Iris pigment epithelial cell (primary cell): Measurements from ENCODE around the gene METAP2.
A peak's percentile ranks its signal among the peaks of the same experiment; 100 is the strongest.

Experiments
- DNase-seq: peaks from one replicate; pipeline ENCODE4 v3.0.0-alpha.2; 2011; ENCODE audit warnings: low read depth

METAP2 gene

DNA sequence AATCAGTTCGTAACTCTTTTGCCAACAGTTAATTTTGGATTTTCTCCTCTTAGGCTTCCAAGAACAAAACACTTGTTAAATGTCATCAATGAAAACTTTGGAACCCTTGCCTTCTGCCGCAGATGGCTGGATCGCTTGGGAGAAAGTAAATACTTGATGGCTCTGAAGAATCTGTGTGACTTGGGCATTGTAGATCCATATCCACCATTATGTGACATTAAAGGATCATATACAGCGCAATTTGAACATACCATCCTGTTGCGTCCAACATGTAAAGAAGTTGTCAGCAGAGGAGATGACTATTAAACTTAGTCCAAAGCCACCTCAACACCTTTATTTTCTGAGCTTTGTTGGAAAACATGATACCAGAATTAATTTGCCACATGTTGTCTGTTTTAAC is 39.6 kb downstream of the METAP2 start:
- no peak for DNase-seq

- no peak for DNase-seq
These were observed 41.2 kb downstream of the METAP2 start for GRCh38 chr12:95515197-95515596.

- peak; percentile 27 for DNase-seq
These were observed 42.8 kb downstream of the METAP2 start for GRCh38 chr12:95516757-95517156.

DNA sequence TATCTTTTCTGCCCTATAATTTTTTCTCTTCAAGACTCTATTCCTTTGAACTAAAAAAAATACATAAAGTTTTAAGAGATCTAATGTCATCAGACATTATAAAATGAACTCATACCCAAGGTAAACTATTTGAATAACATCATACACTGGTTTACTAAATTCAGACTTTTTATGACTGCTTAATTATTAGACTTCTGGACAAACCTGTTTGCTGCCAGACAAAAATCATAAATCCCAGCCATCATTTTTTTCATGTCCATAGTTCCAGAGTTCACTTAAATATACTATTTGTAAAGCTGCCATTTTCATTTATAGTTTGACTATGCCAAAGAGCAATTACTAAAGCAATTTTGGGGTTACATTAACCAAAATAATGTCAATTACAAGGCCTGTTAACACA is 43.3 kb downstream of the METAP2 start:
- DNase-seq = no peak

GRCh38 chr12:95518944-95519343 is 45.0 kb downstream of the METAP2 start:
- DNase-seq = no peak

GRCh38 chr12:95520816-95521215 is 46.9 kb downstream of the METAP2 start:
- DNase-seq = no peak

- no peak for DNase-seq
These were observed 48.7 kb downstream of the METAP2 start for GRCh38 chr12:95522692-95523091.

DNA sequence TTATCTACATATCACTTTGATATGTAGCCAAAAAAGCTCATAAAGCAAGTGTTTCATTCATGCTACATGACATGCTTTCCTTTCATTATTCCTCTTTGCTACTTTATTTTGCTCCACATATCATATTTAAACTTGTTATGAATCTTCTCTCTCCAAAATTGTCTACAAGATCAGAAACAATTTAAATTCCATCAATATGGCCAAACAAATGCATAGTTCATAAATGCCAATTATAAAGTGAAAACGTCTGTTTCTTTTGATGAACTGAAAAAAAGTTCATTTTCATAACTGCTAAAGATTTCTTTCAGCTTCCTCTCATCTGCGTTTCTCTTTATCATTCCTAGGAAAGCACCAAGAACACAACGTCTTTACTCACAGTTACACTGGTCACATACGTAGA is 54.5 kb downstream of the METAP2 start:
- no peak for DNase-seq

GRCh38 chr12:95529693-95530225 is 55.8 kb downstream of the METAP2 start:
- peak; percentile 32 for DNase-seq

GRCh38 chr12:95532851-95533250 is 58.9 kb downstream of the METAP2 start:
- peak; percentile 67 for DNase-seq

DNA sequence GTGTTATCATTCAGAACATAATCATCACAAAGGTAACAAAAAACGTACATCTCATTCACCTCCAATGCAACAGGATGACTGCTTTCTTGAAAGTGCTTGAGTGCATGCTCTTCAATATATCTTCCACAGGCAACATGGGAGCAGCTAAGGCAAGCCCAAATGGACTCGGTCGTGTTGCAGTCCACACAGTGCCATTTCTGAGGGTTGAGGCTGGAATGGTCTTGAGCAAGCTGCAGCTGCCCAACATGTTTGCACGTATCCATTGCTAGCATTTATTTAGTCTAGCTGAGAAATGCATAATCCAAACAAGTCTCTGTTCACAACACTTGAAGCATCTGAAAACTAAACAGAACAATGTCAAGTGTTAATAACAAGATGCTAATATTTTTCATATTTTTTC is 60.0 kb downstream of the METAP2 start:
- peak; percentile 9 for DNase-seq

DNA sequence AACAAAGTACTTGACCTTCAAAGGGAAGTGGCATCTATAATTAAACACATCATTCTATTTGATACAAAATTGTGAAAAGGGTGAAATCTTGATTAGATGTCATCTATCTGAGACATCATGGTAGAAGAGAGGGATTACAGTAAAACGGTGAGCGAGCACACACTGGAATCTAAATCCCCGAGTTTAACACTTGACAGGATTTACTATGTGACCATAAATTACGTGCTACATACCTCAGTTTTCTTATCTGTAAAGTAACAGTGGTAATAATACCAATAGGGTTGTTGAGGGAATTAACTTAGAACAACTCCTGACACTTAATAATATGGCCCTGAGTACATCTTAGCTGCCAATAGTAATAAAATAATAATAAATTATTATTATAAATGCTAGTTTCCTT is 64.1 kb downstream of the METAP2 start:
- no peak for DNase-seq

DNA sequence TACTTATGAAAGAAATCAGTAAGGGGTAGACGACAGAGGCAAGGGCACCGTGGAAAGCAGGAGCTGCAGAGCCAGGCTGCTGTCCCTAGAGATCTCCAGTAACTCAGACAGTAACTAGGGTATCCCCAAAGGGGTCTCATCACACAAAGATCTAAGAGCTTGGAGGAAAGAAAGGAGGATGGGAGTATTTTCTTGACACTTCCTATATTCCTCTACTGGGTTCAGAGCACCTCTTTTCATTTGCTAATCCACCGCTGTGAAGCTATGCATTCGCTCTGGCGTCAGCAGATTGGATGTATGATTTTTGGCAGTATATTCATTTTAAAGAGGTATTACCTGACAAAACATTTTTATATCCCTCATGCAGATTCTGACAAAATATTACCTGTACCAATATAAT is 64.7 kb downstream of the METAP2 start:
- DNase-seq = no peak

DNA sequence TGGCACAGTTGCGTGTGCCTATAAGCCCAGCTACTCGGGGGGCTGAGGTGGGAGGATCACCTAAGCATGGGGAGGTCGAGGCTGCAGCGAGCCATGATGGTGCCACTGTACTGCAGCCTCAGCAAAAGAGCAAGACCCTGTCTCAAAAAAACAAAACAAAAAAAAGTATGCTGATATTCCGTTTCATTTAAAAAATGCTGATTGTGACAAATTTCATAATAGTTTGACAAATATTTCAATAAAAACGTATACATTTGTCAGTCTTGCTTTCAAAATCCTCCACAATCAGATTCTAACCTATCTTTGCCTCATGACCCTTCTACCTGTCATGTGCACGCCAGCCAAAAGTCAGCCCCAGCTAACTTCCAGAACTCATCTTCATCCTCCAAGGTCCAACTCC is 67.5 kb downstream of the METAP2 start:
- no peak for DNase-seq

GRCh38 chr12:95543305-95543704 is 69.4 kb downstream of the METAP2 start:
- no peak for DNase-seq

DNA sequence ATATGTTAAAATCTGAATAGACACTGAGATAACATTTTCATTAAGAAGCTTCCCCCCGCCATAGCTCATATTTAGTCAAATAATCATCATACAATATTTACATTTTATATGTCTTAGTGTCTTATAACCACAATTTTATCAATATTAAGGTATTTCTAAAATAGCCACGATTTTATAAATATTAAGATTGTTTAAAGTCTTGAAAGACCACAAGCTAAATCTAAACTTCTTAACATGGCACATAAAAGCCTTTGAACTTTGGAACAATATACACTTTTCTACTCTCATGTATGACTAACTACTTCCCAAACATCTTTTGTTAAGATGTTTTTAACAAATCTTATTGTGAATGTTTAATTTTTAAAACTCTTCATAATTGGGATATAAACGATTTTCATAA is 70.8 kb downstream of the METAP2 start:
- peak; percentile 22 for DNase-seq

- DNase-seq = no peak
These were observed 71.4 kb downstream of the METAP2 start for GRCh38 chr12:95545303-95545702.

DNA sequence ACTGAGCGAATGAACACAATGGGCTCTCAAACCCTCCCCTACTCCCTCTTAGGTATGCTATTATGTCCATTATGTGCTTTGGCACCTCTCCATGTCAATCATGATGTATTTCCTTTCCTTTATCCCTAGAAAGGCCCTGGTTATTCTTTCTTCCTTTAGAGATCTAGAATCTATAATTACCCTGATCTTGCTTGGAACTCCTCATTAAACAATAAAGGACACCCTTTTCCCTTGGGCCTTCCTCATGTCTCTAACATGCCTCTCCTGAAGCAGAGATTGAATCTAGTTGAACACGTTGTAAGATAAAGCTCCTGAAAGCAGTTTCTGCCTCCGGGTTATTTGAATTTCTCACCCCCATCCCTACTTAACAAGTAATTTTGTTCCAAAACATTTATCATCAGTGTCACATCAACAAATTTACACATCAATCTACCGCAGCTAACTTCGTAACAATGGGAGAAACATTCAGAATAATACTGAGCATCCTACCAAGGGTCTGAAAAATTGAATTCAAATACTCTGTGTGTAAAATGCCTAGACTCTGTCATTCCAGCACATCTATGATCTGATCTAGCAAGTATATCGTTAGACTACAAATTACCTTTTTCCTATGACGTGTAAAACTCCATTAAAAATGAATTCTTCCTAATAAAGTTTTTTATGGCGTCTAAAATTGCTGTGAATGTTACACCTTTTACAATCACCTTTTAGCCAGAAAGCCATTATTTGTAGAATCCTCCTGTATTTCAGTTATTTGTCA is 72.0 kb downstream of the METAP2 start:
- DNase-seq = no peak

DNA sequence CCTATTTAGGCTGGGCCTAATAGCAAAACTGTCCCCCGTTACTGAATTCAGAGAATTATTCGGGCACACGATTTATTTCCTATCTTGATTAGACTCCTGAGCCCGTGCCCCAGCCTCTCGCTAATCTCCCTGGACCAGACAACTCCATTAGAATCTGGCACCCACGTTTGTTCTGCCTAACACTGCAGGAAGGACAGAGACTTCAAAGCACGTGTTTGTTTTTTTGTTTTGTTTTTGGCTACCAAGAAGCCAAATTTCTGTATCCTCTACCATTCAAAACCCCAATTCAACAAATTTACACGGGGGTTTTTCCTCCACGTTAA is 72.5 kb downstream of the METAP2 start:
- DNase-seq = no peak

- DNase-seq = peak; percentile 81
These were observed 73.6 kb downstream of the METAP2 start for GRCh38 chr12:95547522-95548055.

- no peak for DNase-seq
These were observed 74.1 kb downstream of the METAP2 start for GRCh38 chr12:95548056-95548538.

DNA sequence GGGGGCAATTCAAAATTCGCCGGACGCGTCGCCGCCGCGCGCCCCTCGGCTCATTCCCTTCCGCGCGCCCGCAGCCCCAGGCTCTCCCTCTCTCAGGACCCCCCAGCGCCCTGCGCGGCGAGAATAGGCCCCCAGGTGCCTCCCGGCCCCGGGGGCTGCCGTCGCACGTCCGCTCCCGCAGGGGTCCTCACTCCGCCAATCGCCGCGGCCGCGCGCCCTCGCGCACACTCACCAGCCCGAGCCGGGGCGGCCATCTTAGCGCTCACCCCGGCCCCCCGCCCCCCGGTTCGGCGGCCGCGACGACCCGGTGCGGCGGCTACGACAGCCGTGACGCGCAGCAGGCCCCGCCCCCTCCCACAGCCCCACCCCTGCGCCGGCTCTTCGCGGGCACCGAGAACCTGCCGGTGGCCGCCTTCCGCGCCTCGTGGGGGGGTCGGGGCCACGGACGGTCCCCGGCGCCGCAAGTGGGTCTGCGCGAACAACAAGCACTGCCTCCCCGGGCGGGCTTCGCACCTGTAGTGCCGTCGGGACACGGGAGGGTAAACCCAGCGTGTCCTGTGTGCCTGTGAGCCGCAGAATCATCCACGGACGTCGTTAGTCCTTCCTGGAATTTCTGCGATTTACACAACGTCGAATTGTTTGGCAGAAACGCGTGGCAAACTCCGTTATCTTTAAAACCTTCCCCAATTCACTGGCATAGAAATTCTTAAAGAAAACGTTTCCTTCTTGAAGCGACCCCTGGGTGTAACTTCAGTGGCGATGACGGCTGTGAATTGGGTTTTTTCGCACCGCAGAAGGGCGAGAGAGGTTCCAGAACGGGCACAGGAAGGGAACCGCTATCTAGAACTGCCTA is 74.8 kb downstream of the METAP2 start:
- no peak for DNase-seq
